ENCODE measurements around the gene SHLD1. TPM values are rescaled to one million over a fixed set of nuclear protein-coding genes. Genes with fewer than 3 reads are reported as not detected.
"Not testable (repeated sequence)": the region's sequence is repeated elsewhere in the genome, so short reads cannot be mapped to it uniquely, and the experiment has no call there.

Gene SHLD1, protein sequence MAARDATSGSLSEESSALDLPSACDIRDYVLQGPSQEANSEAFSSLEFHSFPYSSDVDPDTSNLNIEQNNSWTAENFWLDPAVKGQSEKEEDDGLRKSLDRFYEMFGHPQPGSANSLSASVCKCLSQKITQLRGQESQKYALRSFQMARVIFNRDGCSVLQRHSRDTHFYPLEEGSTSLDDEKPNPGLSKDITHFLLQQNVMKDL
- polyA plus RNA-seq (ENCODE audit: insufficient read length in 4 of 4) = 10 to 100 TPM in 2 of 4 donors, 1 to 10 TPM in 2; 8.3 to 11.7 (median 10.1) TPM

DNA sequence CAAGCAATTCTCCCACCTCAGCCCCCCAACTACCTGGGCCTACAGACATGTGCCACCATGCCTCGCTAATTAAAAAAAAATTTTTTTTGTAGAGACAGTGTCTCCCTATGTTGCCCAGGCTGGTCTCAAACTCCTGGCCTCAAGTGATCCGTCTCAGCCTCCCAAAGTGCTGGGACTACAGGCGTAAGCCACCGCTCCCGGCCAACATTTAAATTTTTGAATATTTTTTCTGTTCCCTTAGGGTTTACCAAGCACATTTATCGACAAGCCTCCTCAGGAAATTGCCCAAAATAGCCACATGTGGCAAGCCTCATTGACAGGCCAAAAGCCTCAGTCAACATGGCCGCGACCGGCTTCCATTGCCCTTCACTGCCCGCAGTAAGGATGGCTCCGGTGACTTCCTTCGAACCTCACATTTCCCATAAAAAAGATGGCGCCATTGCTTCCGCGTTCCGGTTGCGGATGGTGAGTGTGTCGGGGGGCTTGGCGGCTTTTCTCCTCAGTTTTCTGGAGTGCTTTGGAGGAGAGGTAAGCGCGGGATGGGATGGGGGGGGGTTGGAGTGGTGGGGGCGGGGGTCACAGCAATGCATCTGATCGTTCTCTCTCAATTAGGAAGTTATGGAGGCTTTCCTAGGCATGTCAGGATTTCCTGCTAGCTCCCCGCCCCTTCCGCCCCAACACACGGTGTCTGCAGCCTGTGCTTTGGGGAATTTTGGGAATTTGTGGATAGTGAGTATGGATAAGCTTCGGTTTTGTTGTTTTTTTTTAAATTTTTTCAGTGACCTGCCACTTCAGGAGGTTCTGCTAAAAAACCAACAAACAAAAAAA lies at the start of gene SHLD1:
Gene SHLD1, plus strand, starts transcription at position 450 of the 828 bp plus-strand sequence. CDS start 22,465 bp downstream, outside the sequence.
- peak; percentile 50 to 87 (median 68) for DNase-seq (ENCODE audit: low read depth in 4 of 4, low spot score in 2 of 4)

DNA sequence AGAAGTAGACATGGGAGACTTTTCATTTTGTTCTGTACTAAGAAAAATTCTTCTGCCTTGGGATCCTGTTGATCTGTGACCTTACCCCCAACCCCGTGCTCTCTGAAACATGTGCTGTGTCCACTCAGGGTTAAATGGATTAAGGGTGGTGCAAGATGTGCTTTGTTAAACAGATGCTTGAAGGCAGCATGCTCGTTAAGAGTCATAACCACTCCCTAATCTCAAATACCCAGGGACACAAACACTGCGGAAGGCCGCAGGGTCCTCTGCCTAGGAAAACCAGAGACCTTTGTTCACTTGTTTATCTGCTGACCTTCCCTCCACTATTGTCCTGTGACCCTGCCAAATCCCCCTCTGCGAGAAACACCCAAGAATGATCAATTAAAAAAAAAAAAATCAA lies 47.9 kb upstream of the SHLD1 start:
- DNase-seq (ENCODE audit: low read depth in 4 of 4, low spot score in 2 of 4) = not testable (repeated sequence)

DNA sequence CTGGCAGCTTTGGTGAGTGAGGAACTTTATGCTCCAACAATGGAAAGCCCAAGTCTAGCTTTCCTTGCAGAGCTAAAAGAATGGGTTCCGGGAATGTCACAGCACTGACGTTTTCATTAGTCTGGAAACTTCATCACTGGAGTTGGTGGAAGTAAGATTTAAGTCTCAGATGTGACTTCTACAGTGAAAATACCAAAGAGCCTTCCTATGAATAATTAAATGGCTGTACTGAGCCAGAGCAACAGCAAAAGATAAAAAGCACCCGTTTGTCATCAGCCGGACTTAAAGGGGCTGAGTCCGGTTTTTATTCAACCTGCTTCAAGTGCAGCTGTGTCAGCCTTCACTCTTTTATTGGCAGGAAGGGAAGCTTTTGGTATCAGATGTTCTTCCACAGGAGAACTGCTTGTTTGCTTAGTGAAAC lies 46.5 kb upstream of the SHLD1 start:
- DNase-seq (ENCODE audit: low read depth in 4 of 4, low spot score in 2 of 4) = peak in 3 of 4 donors; percentile 24 to 45 (median 34)

DNA sequence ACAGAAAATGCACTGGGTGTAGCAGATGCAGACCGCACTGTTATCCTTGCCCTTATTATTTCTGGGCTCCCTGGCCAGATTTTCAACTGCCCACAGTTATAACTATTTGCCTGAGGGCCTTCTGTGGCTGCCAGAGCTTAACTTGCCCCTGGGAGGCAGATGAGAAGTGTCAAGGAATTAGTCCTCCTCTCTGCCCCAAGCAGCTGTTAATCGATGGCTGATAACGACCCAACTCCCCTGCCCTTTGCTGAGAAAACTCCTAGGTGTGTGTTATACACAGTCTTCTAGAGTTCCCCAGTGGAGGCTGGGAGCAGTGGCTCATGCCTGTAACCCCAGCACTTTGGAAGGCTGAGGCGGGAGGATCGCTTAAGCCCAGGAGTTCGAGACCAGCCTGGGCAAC lies 44.4 kb upstream of the SHLD1 start:
- DNase-seq (ENCODE audit: low read depth in 4 of 4, low spot score in 2 of 4) = no peak

DNA sequence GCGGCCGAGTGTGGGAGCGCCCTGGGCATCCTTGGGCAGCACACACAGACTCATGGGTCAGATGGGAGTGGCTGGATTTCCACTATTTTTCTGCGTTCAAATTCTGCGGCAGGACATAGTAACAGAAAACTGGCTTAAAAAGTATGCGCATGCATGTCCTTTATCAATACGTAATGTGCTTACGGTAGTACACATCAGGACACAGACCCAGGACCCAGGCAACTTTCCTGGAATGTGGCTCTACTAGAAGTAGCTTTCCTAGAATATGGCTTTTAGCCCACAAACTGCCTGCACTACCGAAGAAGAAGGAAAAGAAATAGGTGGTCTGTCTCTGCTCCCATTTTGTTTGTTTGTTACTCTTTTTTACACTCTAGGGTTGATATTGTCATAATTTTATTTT lies 43.4 kb upstream of the SHLD1 start:
- DNase-seq (ENCODE audit: low read depth in 4 of 4, low spot score in 2 of 4) = no peak

DNA sequence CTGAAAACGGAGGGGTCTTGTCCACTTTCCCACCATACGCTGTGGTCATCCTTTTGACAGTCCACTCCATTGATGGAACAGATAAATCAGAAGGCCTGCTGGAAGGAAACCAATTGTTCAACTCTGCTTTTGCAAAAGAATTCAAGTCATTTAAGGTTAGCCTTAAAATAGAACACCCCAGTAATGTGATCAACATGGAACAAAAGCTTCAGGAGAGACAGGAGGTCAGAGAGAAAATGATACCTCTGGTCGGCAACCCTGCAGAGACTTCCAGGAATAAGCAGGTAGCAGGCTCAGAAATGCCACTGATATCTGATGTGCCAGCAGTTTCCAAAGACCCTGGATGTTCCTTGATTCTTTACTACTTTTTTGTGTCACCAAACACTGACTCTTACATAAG lies 39.6 kb upstream of the SHLD1 start:
- DNase-seq (ENCODE audit: low read depth in 4 of 4, low spot score in 2 of 4) = no peak

DNA sequence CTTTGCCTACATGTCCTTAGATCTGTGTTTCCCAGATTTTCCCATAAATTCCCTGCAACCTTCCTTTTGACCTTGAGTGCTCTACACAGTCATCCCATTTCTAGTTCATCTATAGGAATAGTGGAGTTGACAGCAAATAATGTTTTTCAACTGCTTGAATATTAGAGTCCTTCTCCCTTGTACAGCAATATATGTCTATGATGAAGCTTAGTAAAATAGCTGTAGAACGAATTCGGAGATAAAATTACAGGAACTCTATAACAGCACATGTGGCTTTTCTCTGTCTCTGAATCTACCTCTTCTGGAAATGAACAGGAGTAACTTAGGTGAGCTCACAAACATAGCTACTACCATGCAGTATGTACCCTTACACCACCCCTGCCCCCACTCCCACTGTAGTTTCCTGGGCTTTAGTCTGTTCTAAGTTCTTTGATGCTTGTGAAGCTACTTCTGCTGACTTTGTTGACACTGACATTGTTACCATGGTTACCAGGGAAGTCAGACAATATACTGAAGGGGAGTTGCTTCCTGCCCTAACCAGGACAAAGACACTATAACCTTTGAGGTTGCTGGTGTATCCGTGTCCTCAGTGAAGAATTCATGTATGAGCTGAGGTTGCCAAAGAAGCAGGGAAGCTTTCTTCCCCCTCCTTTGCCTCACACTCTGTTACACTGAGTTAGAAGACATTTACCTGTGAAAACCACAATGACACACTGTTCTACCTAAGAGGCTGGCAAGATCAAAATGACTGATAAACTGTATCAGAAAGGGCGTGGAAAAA lies 35.8 kb upstream of the SHLD1 start:
- no peak for DNase-seq (ENCODE audit: low read depth in 4 of 4, low spot score in 2 of 4)

DNA sequence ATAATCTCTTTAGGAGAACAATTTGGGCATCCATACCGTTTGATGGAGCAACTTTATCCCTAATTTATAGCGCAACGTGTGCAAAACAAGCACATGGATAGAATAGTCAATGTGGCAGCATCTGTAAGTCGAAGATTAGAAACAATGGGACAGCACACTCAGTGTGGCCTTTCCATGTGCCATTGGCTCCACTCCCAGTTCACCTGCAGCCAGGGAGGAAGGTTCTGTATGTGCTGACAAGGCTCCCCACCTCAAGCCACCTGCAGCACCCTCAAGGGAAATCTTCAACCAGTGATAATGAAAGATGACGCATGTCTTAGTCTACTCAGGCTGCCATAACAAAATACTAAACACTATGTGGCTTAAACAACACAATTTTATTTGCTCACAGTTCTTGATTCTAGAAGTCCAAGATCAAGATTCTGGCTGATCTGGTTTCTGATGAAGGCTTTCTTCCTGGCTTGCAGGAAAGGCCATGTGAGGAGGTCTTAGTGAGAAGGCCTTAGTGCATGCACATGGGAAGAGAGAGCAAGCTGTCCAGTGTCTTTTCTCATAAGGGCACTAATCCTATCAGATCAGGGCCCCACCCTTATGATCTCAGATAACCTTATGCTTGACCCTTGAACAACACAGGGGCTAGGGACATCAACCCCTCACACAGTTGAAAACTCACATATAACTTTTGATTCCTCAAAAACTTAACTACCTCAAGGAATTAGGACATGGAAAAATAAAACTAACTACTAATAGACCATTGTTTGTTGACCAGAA lies 34.9 kb upstream of the SHLD1 start:
- no peak for DNase-seq (ENCODE audit: low read depth in 4 of 4, low spot score in 2 of 4)

DNA sequence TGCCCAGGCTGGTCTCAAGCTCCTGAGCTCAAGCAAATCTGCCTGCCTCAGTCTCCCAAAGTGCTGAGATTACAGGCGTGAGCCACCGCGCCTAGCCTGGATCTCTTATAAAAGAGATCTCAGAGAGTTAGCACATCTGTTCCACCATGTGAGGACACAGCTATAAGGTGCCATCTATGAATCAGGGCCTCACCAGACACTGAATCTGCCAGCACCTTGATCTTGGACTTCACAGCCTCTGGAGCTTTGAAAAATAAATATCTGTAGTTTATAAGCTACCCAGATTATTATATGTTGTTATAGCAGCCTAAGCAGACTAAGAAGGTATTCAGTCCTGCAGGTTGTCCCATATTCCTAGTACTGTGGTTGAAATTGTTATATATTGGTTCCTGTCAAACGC lies 33.2 kb upstream of the SHLD1 start:
- DNase-seq (ENCODE audit: low read depth in 4 of 4, low spot score in 2 of 4) = no peak

DNA sequence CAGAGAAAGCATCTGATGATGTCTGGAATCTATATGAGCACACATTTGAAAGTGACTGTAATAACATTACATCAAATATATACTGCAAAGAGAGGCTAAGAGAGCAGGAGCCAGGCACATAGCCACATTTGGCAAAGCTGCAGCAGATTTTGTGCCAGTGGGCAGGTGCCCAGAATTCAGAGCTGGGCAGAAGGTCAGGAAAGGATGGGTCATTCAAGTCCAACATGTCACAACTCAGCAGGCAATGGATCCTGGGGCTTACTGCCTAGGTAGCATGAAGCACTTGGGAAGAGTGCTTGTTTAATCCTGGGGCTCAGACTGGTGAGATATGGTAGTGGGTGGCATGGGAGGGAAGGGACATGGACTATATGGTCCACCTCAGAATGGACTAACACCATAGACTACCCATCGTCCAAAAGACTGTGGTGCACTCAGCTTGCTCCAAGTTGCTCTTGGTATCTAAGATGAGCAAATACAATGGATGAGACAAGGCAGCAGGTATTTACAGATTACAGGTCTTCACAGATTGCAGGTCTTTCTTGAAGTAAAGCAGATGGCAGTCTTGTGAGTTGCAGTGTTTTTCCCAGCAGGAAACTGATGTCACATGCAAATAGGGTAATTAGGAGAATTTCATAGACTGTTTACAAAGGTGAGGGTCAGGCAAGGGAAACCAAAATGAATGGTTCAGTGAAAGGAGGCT lies 31.2 kb upstream of the SHLD1 start:
- DNase-seq (ENCODE audit: low read depth in 4 of 4, low spot score in 2 of 4) = no peak

DNA sequence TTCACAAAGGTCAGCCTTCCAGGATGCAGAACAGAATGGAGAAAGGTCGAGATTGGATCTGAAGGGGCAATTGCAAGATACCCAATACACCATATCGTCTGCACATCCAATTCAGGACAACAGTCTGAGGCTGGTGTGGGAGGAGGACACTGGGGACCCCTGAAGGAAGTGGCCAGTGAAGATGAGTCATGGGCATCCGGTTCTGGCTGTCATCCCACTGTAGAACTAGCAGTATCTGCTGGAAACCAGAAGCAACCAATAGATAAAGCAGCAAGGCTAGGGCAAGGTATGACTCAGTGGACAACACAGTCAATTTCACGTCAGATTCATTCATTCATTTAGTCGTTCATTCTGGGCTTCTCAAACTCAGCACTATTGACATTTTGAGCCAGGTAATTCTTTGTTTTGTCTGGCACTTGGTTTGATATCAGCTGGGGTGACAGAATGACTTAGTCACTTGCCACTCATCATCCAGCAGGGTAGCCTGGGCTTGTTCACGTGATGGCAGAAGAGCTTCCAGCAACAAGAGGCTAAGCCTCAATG lies 30.3 kb upstream of the SHLD1 start:
- no peak for DNase-seq (ENCODE audit: low read depth in 4 of 4, low spot score in 2 of 4)

DNA sequence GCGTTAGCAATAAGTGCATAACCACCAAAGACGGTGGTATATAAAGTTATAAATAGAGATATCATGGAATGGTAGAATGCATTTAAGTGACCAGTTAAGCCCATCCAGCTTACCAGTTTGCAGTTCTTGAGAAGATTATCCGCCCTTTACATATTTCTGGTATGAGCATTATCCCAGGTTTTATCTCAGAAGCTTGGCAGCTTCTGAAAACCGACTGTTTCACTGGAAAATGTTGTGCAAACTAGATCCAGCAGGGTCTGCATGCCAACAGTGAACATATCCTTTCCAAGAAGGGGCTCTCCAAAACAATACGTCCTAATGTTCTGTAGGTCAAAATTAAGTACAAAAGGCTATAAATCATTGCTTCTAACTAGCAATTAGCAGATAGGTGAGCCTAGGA lies 29.5 kb upstream of the SHLD1 start:
- no peak for DNase-seq (ENCODE audit: low read depth in 4 of 4, low spot score in 2 of 4)

DNA sequence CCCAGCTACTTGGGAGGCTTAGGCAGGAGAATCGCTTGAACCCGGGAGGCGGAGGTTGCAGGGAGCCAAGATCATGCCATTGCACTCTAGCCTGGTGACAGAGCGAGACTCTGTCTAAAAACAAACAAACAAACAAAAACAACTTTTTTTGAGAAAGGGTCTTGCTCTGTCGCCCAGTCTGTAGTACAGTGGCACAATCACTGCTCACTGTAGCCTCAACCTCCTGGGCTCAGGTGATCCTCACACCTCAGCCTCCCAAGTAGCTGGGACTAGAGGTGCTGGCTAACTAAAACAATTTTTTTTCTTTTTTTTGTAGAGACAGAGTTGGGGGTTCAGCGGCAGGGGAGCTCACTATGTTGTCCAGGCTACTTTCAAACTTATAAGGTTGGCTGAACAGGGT lies 28.8 kb upstream of the SHLD1 start:
- not testable (repeated sequence) for DNase-seq (ENCODE audit: low read depth in 4 of 4, low spot score in 2 of 4)

DNA sequence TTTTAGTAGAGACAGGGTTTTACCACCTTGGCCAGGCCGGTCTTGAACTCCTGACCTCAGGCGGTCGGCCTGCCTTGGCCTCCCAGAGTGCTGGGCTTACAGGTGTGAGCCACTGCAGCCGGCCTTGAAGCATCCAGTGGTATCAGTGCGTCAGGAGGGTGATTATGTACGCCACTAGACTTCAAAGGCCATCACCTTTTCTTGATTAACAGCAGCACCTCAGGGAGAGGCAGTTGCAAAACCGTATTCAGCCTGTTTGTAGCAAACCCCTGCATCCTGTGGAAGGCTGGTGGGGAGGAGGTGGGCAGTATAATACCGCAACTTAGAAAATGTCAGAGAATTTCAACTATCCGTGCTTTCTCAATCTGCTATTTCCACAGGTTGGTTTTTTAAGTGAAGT lies 27.3 kb upstream of the SHLD1 start:
- DNase-seq (ENCODE audit: low read depth in 4 of 4, low spot score in 2 of 4) = no peak

DNA sequence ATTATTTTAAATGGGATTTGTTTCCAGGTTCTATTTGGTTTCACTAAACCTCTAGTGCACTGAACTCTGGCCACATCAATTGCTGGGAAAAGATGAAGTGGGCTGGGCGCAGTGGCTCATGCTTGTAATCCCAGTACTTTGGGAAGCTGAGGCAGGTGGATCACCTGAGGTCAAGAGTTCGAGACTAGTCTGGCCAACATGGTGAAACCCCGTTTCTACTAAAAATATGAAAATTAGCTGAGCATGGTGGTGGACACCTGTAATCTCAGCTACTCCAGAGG lies 25.1 kb upstream of the SHLD1 start:
- DNase-seq (ENCODE audit: low read depth in 4 of 4, low spot score in 2 of 4) = not testable (repeated sequence)

DNA sequence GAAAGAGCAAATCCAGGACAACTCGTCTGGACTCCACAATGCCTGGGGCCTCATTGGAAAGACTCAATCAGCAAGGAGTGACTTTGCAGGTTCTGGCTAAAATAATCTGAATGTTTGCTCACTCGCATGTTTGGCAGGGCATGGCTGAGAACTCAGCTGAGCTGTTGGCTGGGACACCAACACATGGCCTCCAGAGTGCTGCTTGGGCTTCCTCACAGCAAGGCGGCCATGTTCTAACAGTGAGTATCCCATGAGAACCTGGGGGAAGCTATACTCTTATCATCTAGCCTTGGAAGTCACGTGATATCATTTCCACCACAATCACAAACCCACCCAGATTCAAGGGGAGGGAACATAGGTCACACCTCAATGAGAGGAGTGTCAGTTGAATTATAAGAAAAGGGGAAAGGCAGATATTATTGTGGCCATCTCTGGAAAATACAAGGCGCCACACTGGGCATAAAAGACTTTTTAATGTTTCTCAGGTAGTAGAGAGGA lies 23.1 kb upstream of the SHLD1 start:
- DNase-seq (ENCODE audit: low read depth in 4 of 4, low spot score in 2 of 4) = no peak

DNA sequence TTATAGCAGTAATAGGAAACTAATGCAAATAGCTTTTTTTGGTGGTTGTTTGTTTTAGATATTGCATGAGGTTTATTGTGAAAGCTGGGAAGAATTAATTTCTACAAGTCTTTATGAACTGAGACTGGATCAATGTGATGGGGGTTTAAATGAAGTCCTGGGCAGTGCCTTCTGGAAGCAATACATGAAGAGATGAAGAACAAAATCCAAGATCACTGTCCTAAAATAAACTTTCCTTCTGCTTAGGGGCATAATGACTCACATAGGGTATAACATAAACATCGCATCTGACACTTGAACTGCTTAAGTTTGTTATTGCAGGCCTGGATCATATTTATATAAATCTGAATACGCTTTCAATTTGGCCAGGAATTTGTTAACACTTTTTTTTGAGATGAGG lies 20.9 kb upstream of the SHLD1 start:
- DNase-seq (ENCODE audit: low read depth in 4 of 4, low spot score in 2 of 4) = no peak

DNA sequence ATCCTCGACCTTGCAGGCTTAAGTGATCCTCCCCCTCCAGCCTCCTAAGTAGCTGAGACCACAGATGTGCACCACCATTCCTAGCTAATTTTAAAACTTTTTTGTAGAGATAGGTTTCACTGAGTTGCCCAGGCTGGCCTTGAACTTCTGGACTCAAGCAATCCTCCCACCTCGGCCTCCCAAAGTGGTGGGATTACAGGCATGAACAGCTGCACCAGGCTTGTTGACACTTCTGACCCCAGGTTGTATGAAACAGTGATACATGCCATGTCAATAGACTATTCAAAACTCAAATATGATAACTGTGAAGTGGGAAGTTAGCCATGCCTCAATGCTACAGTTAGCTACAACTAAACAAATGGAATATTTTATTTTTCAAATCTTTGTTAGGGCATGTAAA lies 20.1 kb upstream of the SHLD1 start:
- no peak for DNase-seq (ENCODE audit: low read depth in 4 of 4, low spot score in 2 of 4)

DNA sequence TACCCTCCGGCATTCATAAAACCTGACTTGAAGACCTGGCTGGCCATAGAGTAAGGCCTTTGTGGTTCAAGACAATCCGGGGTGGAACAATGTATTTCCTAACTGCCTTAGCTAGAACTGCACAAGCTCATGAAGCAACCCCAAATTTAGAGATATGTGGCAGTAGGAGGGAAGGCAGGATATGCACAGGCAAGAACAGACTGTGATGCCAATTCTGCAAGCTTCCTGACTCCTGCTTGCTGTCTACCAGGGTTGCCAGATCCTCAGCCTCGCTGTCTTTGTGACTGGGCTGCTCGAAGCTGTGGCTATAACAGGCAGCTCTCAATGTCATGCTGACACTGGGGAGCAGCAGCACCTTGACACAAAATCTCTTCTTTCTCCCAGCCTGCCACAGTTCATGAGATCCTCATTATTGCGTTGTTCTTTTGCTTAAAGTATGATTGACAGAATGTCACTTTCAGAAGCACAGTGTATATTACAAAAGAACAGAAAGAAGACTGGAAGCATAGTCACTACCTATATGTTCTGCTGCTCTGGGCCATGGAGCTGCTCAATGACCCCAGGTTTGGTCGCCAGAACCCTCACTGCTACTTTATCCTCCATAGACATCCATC lies 18.3 kb upstream of the SHLD1 start:
- DNase-seq (ENCODE audit: low read depth in 4 of 4, low spot score in 2 of 4) = no peak

All from left renal cortex interstitium (tissue), 4 donors.